GM12878 (cell line): ENCODE results near the gene DAO. TPM values are rescaled to one million over a fixed set of nuclear protein-coding genes. Genes with fewer than 3 reads are reported as not detected.

ENCODE experiments used
- ATAC-seq: fragments of 200-7000 bp; cut with Tn5 transposase; 3 replicates; pipeline ENCODE4 v1.9.1; 2020; ENCODE audit warnings: mild to moderate bottlenecking, moderate library complexity
- BruUV-seq: library from RNA; stranded (reverse); fragments of 400-500 nt; replicated peaks from 2 replicates; lab custom pipeline; 2021; lab: Mats Ljungman, UMichigan
- CTCF ChIA-PET: fragments of 300-600 bp; sonication (Branson Sonifier 250); formaldehyde crosslinking; extraction: SDS; loops from one replicate; lab custom pipeline; 2021; ENCODE audit warnings: inconsistent platforms; lab: Yijun Ruan, JAX
- POLR2A ChIA-PET: fragments of 350-600 bp; formaldehyde crosslinking; extraction: SDS; loops from one replicate; lab custom pipeline; 2021; ENCODE audit warnings: inconsistent platforms; lab: Charles Lee
- RAD21 ChIA-PET: fragments of 300-600 bp; sonication (Branson Sonifier 250); formaldehyde crosslinking; loops from one replicate; lab custom pipeline; 2023; ENCODE audit warnings: antibody characterized with exemption; ENCODE audit not compliant: unreplicated experiment; lab: Charles Lee
- SMC1A ChIA-PET: fragments of 300-600 bp; sonication (Branson Sonifier 250); formaldehyde crosslinking; loops from one replicate; lab custom pipeline; 2023; ENCODE audit not compliant: unreplicated experiment, uncharacterized antibody; lab: Charles Lee
- DNase-seq: peaks from one replicate; pipeline ENCODE4 v3.0.0-alpha.2; 2011; ENCODE audit warnings: low read depth, low spot score
- FAIRE-seq: peaks from 3 replicates; lab custom pipeline; 2011; peaks lifted over from hg19 to GRCh38; lab: Jason Lieb, UNC
- H2AFZ ChIP-seq: 2 replicates; pipeline ENCODE4 v1.6.0; 2011; ENCODE audit warnings: low read depth, low read length, control low read depth; ENCODE audit not compliant: control insufficient read depth
- H3K27ac ChIP-seq: 2 replicates; pipeline ENCODE4 v1.5.1; 2011; ENCODE audit warnings: control low read depth; ENCODE audit not compliant: control insufficient read depth, insufficient read depth
- H3K27me3 ChIP-seq, 2 experiments: replicated peaks in 1 of 2; 2 replicates each; pipeline versions ENCODE4 v1.6.0 to v1.6.1; 2011; ENCODE audit warnings: low read length in 1 of 2; ENCODE audit not compliant: control insufficient read depth in 2 of 2, insufficient read depth in 2 of 2
- H3K36me3 ChIP-seq, 2 experiments: 2 replicates each; pipeline ENCODE4 v1.5.1; 2011; ENCODE audit warnings: low read length in 1 of 2; ENCODE audit not compliant: control insufficient read depth in 2 of 2, insufficient read depth in 2 of 2
- H3K4me1 ChIP-seq: 2 replicates; pipeline ENCODE4 v1.6.1; 2011; ENCODE audit warnings: mild to moderate bottlenecking, low read length, moderate library complexity, mixed read lengths; ENCODE audit not compliant: control insufficient read depth, insufficient read depth
- H3K4me2 ChIP-seq: 2 replicates; pipeline ENCODE4 v1.6.0; 2011; ENCODE audit warnings: control low read depth; ENCODE audit not compliant: control insufficient read depth, insufficient read depth
- H3K4me3 ChIP-seq: fragments of 200-600 bp; sonication (generic); 2 replicates; pipeline ENCODE4 v1.5.1; 2016
- H3K79me2 ChIP-seq: 2 replicates; pipeline ENCODE4 v1.6.0; 2011; ENCODE audit warnings: low read length; ENCODE audit not compliant: control insufficient read depth, insufficient read depth
- H3K9ac ChIP-seq: 2 replicates; pipeline ENCODE4 v1.8.0; 2011; ENCODE audit warnings: low read length, control low read depth, mixed read lengths; ENCODE audit not compliant: control insufficient read depth, insufficient read depth
- H3K9me3 ChIP-seq: replicated peaks from 3 replicates; pipeline ENCODE4 v1.5.1; 2011; ENCODE audit warnings: mild to moderate bottlenecking, low read length; ENCODE audit not compliant: control insufficient read depth, insufficient read depth
- H4K20me1 ChIP-seq: 2 replicates; pipeline ENCODE4 v1.6.0; 2011; ENCODE audit not compliant: control insufficient read depth, insufficient read depth
- CHD4 ChIP-seq: fragments of 200-600 bp; sonication (generic); IDR thresholded peaks from 2 replicates; pipeline ENCODE4 v1.6.1; 2016; ENCODE audit warnings: mild to moderate bottlenecking
- CREM ChIP-seq: IDR thresholded peaks from 2 replicates; pipeline ENCODE4 v1.6.1; 2014; ENCODE audit warnings: antibody characterized with exemption, low read depth
- FOXM1 ChIP-seq: IDR thresholded peaks from 2 replicates; pipeline ENCODE4 v1.6.1; 2012; ENCODE audit warnings: low read depth, mild to moderate bottlenecking, inconsistent platforms, low read length, moderate library complexity
- HCFC1 ChIP-seq: fragments of 150-350 bp; IDR thresholded peaks from 2 replicates; pipeline ENCODE4 v1.6.1; 2014; ENCODE audit warnings: low read length
- NFXL1 ChIP-seq: fragments of 450-650 bp; IDR thresholded peaks from 2 replicates; pipeline ENCODE4 v1.6.1; 2017; ENCODE audit warnings: antibody characterized with exemption, mild to moderate bottlenecking, borderline replicate concordance
- NRF1 ChIP-seq: conservative IDR thresholded peaks from 2 replicates; pipeline ENCODE4 v1.6.1; 2011; ENCODE audit warnings: mild to moderate bottlenecking, low read depth, low read length, improper control_type of control experiment
- RELA ChIP-seq: fragments of 450-650 bp; IDR thresholded peaks from 2 replicates; pipeline ENCODE4 v1.8.0; 2014; ENCODE audit warnings: borderline replicate concordance; ENCODE audit not compliant: partially characterized antibody
- SMAD5 ChIP-seq: IDR thresholded peaks from 2 replicates; pipeline ENCODE4 v1.6.1; 2016; ENCODE audit warnings: antibody characterized with exemption, low read depth
- TCF7 ChIP-seq: IDR thresholded peaks from 2 replicates; pipeline ENCODE4 v1.6.1; 2014; ENCODE audit warnings: antibody characterized with exemption, borderline replicate concordance
- ZBED1 ChIP-seq: IDR thresholded peaks from 2 replicates; pipeline ENCODE4 v1.6.1; 2016; ENCODE audit warnings: borderline replicate concordance
- WGBS: methylation state at CpG from one replicate; pipeline ENCODE4 v1.1.6; 2016; ENCODE audit warnings: low lambda C conversion rate; ENCODE audit not compliant: insufficient replicate concordance, insufficient coverage; ENCODE audit errors: missing lambda C conversion rate; 5-methylcytosine and 5-hydroxymethylcytosine counted together
- in situ Hi-C: fragments of 300-500 bp; cut with MboI; formaldehyde crosslinking; loops from 9 replicates; pipeline ENCODE4 v1.14.3; 2018; ENCODE audit warnings: mixed read lengths
- intact Hi-C: fragments of 100-400 bp; cut with micrococcal nuclease; formaldehyde crosslinking; loops from one replicate; pipeline ENCODE4 v1.14.2; 2022; ENCODE audit not compliant: unreplicated experiment
- polyA plus RNA-seq, 11 experiments: library from polyadenylated mRNA; depleted of rRNA in 4 of 11; unstranded in 6 of 11; stranded (reverse) in 5 of 11; fragments of >200 nt; fragmentation: Nextera tagmentation in 4 of 11; fragmentation: Illumina TruSeq in 1 of 11; extraction: Ambion mirVana in 4 of 11; extraction: Trizol in 1 of 11; gene quantifications; 1 replicate in 1 of 11; 2 replicates in 10 of 11; pipeline versions ENCODE4 v1.2.1 to v1.2.3, GENCODE V29; 2011 to 2016; ENCODE audit warnings: inconsistent platforms in 2 of 11, missing spikeins in 2 of 11, low read depth in 1 of 11
- total RNA-seq, 4 experiments: library from RNA; depleted of rRNA in 3 of 4; stranded (reverse); fragments of >200 nt in 3 of 4; fragmentation: Illumina TruSeq in 1 of 4; extraction: Trizol in 1 of 4; gene quantifications; 2 replicates each; pipeline versions ENCODE4 v1.2.1 to v1.2.3, GENCODE V29; 2013 to 2021
- TF ChIP-seq, protein P1 (sequence below): fragments of 450-650 bp; IDR thresholded peaks from 2 replicates; pipeline ENCODE4 v1.6.1; 2017; ENCODE audit warnings: low read depth, mild to moderate bottlenecking, moderate library complexity
- TF ChIP-seq, protein P2 (sequence below): fragments of 450-650 bp; IDR thresholded peaks from 2 replicates; pipeline ENCODE4 v1.6.1; 2017; ENCODE audit warnings: mild to moderate bottlenecking, low read depth, inconsistent platforms; ENCODE audit not compliant: poor library complexity, severe bottlenecking

The DAO gene
- total and polyA plus RNA-seq, 10 of the 15 experiments (the other 5 are each of a cell fraction or from before 2014, with no cell fraction given), result 0.15 TPM; not detected in 9

DNA sequence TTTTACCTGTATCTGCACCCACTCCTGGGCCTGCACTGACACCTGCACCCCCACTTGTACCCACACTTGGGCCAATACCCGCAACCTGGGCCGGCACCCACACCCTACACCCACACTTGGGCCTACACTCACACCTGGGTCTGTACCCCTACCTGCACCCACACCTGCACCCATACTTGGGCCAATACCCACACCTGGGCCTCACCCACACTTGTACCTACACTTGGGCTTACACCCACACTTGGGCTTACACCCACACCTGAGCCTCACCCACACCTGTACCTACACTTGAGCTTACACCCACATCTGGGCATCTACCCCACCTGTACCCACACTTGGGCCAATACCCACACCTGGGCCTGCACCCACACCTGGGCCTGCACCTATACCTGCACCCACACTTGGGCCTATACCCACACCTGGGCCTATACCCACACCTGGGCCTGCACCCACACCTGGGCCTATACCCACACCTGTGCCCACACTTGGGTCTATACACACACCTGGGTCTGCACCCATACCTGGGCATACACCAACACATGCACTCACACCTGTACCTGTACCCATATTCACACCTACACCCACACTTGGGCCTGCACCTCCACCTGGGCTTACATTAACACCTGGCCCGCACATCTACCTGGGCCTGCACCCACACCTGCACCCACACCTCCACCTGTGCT lies 39.2 kb downstream of the DAO start (continued):
- no peak for TF ChIP-seq SMAD5

DNA sequence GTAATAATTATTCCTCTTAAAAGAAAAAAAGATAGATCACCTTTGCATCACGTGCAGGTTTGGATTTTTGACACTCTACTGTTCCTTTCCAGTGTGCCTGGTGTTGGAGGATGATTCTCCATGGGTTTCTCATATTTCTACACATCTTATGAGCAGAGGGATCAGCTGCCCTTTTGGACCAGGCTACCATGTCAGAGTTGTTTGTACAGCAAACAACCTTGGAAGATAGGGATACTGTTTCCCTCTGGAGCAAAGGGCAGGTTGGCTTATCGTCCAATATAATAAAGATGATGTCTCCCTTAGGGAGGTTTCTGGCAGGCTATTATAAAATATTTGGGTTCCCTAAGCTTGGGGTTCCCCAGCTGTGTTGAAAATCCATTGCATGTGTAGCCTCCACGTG lies 42.1 kb downstream of the DAO start:
- H3K27me3 ChIP-seq, result no peaks in the 10 kb centered on the region

More for the DNA sequence above, 42.1 kb downstream of the DAO start:
- TF ChIP-seq ZBED1 (no peak), HCFC1 (no peak), FOXM1 (no peak), CHD4 (no peak), CREM (no peak), NRF1 (no peak), NFXL1 (no peak), RELA (no peak), TCF7 (no peak)
- TF ChIP-seq, protein P1, sequence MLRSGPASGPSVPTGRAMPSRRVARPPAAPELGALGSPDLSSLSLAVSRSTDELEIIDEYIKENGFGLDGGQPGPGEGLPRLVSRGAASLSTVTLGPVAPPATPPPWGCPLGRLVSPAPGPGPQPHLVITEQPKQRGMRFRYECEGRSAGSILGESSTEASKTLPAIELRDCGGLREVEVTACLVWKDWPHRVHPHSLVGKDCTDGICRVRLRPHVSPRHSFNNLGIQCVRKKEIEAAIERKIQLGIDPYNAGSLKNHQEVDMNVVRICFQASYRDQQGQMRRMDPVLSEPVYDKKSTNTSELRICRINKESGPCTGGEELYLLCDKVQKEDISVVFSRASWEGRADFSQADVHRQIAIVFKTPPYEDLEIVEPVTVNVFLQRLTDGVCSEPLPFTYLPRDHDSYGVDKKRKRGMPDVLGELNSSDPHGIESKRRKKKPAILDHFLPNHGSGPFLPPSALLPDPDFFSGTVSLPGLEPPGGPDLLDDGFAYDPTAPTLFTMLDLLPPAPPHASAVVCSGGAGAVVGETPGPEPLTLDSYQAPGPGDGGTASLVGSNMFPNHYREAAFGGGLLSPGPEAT, result no peak
- TF ChIP-seq, protein P2, sequence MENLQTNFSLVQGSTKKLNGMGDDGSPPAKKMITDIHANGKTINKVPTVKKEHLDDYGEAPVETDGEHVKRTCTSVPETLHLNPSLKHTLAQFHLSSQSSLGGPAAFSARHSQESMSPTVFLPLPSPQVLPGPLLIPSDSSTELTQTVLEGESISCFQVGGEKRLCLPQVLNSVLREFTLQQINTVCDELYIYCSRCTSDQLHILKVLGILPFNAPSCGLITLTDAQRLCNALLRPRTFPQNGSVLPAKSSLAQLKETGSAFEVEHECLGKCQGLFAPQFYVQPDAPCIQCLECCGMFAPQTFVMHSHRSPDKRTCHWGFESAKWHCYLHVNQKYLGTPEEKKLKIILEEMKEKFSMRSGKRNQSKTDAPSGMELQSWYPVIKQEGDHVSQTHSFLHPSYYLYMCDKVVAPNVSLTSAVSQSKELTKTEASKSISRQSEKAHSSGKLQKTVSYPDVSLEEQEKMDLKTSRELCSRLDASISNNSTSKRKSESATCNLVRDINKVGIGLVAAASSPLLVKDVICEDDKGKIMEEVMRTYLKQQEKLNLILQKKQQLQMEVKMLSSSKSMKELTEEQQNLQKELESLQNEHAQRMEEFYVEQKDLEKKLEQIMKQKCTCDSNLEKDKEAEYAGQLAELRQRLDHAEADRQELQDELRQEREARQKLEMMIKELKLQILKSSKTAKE, result no peak
- TF ChIP-seq, all 136 proteins: peak for 0
- Histone ChIP-seq H3K27ac (no peak overlapping the region), H3K4me1 (no peaks in the 10 kb centered on the region), H3K4me2 (no peak overlapping the region), H4K20me1 (no peaks in the 10 kb centered on the region), H3K9ac (no peak overlapping the region), H3K36me3 (no peaks in the 10 kb centered on the region), H2AFZ (no peak overlapping the region), H3K79me2 (no peaks in the 10 kb centered on the region), H3K9me3 (peaks cover 5% of the 10 kb centered on the region; the same call in 2 of the 3 replicates), H3K4me3 (no peak overlapping the region)
- ChIA-PET RAD21 (no interaction called here), CTCF (no interaction called here), SMC1A (no interaction called here), POLR2A (no interaction called here)
- in situ Hi-C loops, result no loop called here
- DNase-seq, result no peak
- no TSS peak for BruUV-seq
- no peak for ATAC-seq
- 1% methylated on average over 3 of the region's 3 CpGs for WGBS
- no peak for FAIRE-seq
- intact Hi-C loops, result no loop called here
